GM23248 (cell line): ENCODE data around the gene GPRIN1.

Experiments used
- EZH2 ChIP-seq: fragments of 200-600 bp; sonication (generic); IDR thresholded peaks from 2 replicates; pipeline ENCODE4 v1.6.1; 2018; ENCODE audit warnings: antibody characterized with exemption, mild to moderate bottlenecking; ENCODE audit not compliant: insufficient read depth, poor library complexity, severe bottlenecking
- EZH2phosphoT487 ChIP-seq: fragments of 200-600 bp; sonication (generic); IDR thresholded peaks from 2 replicates; pipeline ENCODE4 v1.6.1; 2018; ENCODE audit warnings: antibody characterized with exemption, moderate library complexity, mild to moderate bottlenecking, low read depth; ENCODE audit not compliant: insufficient read depth

- TF ChIP-seq EZH2phosphoT487 (no peak), EZH2 (no peak)
These were observed 8.8 kb upstream of the GPRIN1 start for GRCh38 chr5:176618783-176619182.
